Activated CD8-positive, alpha-beta memory T cell treated with anti-CD3 and anti-CD28 coated beads, Interleukin-2, amount 50 U/mL, for 24 hours (primary cell): ENCODE measurements around the gene GABRG1.

Source experiments
- DNase-seq: peaks from one replicate; pipeline ENCODE4 v3.0.0-alpha.2; 2020; ENCODE audit errors: extremely low read depth

The GABRG1 gene

DNA sequence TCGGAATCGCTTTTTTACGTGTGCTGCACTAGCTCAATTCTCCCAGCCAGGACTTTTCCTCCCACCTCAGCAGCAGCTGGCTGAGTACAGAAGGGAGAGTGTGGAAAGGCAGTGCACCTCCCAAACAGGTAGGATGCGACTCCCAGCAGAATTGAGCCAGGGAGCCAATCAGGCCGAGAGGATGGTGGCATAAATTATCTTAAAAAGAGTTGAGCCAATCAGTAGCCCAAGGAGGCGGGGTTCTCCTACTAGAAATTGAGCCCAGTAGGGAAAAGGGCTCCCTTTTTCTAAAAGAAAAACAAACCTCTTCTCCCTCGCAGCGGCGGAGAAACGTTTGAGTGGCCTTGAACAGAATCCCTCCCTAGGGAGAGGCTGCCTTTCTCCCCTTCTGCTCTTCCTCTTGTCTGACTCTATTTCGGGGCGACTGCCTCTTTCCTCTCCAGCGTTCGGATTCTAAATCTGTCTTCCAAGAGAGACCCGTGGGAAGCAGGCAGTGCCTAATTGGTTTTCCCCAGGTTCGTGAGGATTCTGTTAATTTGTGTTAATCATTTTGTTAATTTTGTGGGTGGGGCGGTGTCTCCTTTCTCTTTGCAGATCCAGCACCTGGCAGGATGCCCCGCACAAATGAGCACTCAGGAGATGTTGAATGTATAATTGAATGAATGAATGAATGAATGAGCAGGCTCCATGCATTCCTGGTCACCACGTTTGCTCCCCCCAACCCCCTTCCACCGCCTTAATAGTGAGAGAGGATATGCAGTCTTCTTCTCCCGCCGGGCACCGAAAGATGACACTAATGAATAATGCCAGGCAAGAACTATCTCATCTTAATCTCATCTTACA, at the start of gene GABRG1:
Gene GABRG1 (minus strand): TSS at position 142 of the 843 bp plus-strand sequence. CDS start 141 bp downstream, at position 1.
- no peak for DNase-seq

DNA sequence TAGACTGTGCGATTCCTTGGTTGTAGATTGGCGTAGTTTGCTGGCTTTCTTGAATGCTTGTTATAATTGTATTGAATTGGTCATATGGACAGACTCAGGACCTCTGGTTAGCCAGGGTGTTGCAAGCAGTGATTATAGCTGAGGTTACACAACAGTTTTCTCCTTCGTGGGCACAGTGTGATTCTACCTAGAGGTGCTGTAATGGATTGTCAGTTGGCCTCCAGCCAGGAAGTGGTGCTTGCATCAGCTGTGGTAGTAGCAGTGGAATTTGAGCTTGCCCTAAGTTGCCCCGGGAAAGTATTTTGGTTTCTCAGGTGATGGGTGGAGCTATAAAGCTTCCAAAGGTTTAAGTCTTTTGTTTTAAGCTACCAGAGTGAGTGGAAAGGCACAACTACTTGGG, 23.1 kb upstream of the GABRG1 start:
- DNase-seq: no peak

DNA sequence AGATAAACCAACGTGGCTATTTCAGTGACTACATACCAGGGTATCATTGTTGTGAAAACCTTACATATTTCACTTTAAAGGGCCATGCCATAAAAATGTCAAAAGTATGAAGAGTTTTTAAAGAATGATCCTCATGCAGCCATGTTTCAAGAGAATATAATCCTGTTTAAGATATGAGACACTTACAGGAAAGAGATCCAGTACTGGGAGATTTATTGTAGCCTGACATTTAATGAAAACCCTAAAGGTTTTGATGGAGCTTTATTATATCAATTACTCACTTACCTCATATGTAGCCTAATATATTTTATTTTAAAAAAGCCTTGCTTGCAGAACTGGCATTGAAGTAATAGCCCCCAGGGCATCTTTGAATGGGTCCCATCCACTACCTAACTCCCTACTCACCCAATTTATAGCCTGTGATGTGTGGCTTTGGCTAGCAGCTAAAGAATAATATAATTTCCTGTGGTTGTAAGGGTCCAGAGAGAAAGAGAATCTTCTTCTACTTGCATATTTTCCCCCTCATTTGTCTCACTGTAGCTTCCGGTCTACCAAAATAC, 7.7 kb upstream of the GABRG1 start:
- no peak for DNase-seq

GRCh38 chr4:46124773-46125413, 1.0 kb upstream of the GABRG1 start:
- no peak for DNase-seq

DNA sequence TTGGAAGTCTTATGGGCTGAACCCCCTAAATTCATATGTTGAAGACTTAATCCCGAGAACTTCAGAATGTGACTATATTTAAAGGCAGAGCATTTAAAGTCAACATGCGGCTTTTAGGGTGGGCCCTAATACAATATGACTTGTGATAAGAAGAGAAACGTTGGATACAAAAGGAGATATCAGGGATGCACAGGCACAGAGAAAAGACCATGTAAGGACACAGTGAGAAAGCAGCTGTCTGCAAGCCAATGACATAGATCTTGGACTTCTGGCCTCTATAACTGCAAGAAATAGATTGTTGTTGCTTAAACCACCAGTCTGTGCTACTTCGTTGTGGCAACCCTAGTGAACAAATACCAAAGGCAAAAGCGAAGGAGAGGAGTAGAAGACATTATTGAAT, 42.2 kb downstream of the GABRG1 start:
- DNase-seq: no peak

- no peak for DNase-seq
Observed at GRCh38 chr4:46081248-46081647, 42.6 kb downstream of the GABRG1 start.

DNA sequence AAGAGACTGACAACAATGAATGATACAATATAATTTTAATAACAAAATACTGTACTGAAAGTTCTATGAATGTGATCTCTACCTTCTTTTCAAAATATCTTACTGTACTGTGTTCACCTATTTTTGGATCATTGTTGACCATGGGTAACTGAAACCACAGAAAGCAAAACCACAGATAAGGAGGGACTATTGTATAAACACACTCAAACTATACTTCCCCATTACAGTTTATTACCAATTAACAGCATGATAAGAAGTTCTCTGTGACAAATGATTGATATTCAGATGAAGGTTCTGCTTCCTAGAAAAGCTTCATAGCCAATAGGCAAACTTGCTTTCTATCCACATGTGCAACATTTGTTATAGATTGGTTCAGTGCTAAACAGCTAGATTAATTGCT, 50.1 kb downstream of the GABRG1 start:
- no peak for DNase-seq

- no peak for DNase-seq
Observed at GRCh38 chr4:46051392-46051791, 72.5 kb downstream of the GABRG1 start.

- no peak for DNase-seq
Observed at GRCh38 chr4:46032056-46032455, 91.8 kb downstream of the GABRG1 start.

GRCh38 chr4:46016306-46016705, 107.5 kb downstream of the GABRG1 start:
- no peak for DNase-seq

GRCh38 chr4:45992728-45993127, 131.1 kb downstream of the GABRG1 start:
- DNase-seq: no peak

DNA sequence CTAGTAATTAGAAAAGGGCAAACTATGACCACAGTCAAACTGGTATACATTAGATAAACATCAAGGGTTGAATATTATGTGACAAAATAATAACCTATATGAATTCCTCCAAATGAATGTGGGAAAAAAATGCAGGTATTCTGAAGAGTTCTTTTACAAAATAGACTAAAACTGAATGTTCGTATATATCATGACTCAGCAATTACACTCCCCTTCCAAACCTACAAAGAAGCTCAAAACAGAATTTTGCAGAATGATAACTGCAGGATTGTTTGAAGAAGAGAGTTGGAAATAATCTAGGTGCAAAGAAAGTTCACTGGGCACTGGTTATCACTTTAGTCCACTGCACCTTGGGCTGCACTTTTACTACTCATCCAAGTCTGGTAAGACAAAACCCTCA, 134.1 kb downstream of the GABRG1 start:
- no peak for DNase-seq

DNA sequence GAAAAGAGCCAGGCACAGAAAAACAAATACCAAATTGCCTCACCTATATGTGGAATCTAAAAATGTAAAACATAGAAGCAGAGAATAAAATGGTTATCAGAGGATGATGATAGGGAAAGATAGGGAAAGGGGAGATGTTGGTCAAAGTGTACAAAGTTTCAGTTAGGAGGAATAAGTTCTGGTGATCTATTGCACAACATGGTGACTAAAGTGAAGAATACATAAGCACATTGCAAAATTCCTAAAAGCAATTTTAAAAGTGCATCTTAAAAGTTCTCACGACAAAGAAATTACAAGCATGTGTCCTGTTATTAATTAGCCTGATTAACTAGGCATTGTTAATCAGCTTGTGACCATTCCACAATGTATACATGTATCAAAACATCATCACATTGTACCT, 136.0 kb downstream of the GABRG1 start:
- no peak for DNase-seq
